Stimulated activated naive CD8-positive, alpha-beta T cell treated with anti-CD3 and anti-CD28 coated beads, Interleukin-15, Interleukin-2, amounts not matched to agents 100 ng/mL and 50 ng/mL, for 24 hours (primary cell): Measurements from ENCODE around the gene KHDRBS2.

Experiments used
- H3K27ac Mint-ChIP-seq: one replicate; pipeline ENCODE4 v1.8.0; 2021; ENCODE audit warnings: mild to moderate bottlenecking, mixed read lengths
- H3K27me3 Mint-ChIP-seq: one replicate; pipeline ENCODE4 v1.8.0; 2021; ENCODE audit warnings: mixed read lengths
- H3K36me3 Mint-ChIP-seq: one replicate; pipeline ENCODE4 v1.8.0; 2021; ENCODE audit warnings: low read depth, mixed read lengths
- H3K4me1 Mint-ChIP-seq: one replicate; pipeline ENCODE4 v1.8.0; 2021; ENCODE audit warnings: low read depth, mixed read lengths
- H3K4me3 Mint-ChIP-seq: one replicate; pipeline ENCODE4 v1.8.0; 2021; ENCODE audit warnings: mild to moderate bottlenecking, mixed read lengths
- H3K9me3 Mint-ChIP-seq: one replicate; pipeline ENCODE4 v1.8.0; 2021; ENCODE audit warnings: mixed read lengths

The KHDRBS2 gene

DNA sequence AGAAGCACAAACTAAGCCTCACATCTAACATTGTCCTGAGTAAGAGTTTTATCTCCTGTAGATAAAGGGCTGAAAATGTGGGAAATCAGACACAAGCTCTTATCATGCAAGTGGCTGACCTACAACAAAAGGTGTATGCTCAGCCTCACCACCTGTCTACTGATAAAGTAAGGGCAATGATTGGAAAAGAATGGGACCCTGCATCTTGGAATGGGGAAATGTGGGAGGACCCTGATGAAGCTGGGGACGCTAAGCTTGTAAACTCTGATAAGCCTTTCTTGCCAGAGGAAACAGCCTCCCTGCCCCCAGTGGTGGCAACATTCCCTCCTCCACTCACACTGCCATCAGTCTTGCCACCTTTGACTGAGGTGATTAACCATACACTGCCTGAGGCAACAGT lies 166.6 kb downstream of the KHDRBS2 start:
- Mint-ChIP-seq H3K27me3 (no peaks in the 10 kb centered on the region), H3K4me1 (no peaks in the 10 kb centered on the region), H3K4me3 (no peak overlapping the region), H3K9me3 (peaks cover 17% of the 10 kb centered on the region), H3K36me3 (no peaks in the 10 kb centered on the region), H3K27ac (no peak overlapping the region)

DNA sequence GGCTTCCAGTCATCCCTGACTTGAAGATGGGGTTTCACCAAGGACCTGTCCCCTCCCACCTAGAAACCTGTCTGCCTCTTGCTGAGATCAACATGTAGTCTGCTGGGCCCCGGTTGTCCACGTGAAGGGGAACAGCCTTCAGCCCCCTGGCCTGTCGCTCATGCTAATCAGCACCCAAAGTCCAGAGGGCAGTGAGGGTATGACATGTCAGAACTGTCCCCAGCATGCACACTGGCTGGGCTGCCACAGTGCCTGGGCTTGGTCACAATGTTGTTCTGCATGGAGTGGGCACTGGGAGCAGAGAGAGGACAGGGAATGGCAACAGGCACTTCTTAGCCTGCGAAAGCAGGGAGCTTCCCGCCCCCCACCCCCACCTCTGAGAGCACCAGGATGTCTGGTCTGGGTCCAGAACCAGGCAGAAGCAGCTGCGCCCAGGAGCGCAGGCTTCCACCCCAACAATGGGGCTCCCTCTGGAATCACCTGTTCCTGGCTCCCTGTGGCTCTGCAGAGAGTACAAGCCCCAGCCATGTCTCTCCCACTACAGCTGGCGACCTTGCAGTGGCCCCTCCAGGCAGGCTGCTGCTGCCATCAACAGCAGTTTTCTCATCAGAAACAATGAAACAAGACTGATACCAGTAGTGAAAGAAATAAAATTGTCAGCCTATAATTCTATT lies 182.7 kb downstream of the KHDRBS2 start:
- no peaks in the 10 kb centered on the region for H3K36me3 Mint-ChIP-seq
- H3K27me3 Mint-ChIP-seq = no peaks in the 10 kb centered on the region
- peaks cover 12% of the 10 kb centered on the region for H3K9me3 Mint-ChIP-seq
- H3K27ac Mint-ChIP-seq = no peak overlapping the region
- no peaks in the 10 kb centered on the region for H3K4me1 Mint-ChIP-seq
- H3K4me3 Mint-ChIP-seq = no peak overlapping the region

DNA sequence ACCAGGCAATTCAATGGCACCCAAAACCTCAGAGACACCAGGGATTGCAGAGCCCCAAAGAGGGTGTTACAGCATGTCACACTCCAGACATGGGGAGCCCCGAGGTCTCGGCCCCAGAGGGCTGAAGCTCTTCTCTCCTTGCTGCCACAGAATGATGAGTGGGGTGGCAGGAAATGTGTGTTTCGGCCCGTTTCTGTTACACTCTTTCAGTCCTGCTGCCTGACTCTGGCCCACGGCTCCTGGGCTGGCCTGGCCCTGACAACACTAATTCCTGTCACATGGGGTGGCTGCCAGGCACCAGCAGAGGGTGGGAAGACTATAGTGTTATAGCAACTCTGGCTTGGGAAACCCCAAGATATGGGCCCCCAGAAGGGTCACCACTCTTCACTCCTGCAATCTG lies 183.6 kb downstream of the KHDRBS2 start:
- H3K9me3 Mint-ChIP-seq = peaks cover 13% of the 10 kb centered on the region
- H3K4me1 Mint-ChIP-seq = no peaks in the 10 kb centered on the region
- H3K27me3 Mint-ChIP-seq = no peaks in the 10 kb centered on the region
- no peaks in the 10 kb centered on the region for H3K36me3 Mint-ChIP-seq
- H3K4me3 Mint-ChIP-seq = no peak overlapping the region
- H3K27ac Mint-ChIP-seq = no peak overlapping the region

DNA sequence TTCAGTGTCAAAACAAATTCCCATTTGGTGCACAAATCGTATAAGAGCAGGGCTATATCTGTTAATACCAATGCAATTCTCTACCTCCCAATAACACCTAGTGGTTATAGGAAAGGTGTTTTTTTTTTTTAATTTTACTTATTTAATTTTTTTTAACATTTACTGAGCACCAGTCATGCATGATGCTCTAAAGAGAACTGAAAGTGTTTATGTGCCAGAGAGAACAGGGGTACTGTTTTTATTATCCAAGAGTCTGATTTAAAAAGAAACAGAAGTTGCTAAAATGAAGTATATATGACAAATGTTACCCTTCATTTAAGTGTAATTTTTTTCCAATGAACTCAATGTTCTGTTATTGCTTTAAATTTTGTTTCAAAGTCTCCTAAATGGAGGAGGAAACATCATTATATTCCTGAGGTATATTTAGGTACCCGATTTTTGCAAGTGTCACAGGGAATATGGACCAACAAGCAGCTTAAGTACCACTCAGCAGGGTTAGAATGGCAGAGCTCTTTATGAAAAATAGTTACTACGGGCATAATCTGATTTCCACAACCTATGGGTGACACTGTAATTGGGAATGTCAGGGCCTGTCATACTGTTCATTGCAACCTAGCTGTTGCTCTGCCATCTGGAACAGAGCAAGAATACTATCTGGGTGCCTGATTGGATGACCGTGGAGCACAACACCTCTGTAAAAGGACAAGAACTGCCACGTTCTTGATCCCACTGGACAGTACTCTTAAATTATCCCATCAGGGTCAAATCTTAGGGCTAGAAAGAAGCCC lies 195.4 kb downstream of the KHDRBS2 start:
- Mint-ChIP-seq H3K36me3 (no peaks in the 10 kb centered on the region), H3K27me3 (no peaks in the 10 kb centered on the region), H3K9me3 (peaks cover 21% of the 10 kb centered on the region), H3K4me3 (no peak overlapping the region), H3K4me1 (peaks cover 3% of the 10 kb centered on the region), H3K27ac (no peak overlapping the region)

DNA sequence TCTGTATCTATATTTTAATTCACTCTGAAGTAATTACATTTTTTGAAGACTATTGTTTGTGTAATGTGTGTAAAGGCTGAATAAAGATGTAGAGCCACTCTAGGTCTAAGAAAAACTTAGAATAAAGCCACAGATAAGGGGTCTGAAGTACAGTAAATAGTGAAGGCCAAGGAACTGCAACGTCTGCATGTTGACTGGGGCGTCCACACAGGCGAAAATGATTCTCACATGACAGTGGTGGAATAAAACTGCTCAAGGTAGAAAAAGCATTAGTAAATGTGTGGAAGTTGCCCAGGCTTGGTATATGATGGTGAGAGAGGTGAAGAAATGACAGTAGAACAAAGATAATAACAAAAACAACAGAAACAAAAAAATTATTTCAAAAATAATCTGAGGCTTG lies 196.2 kb downstream of the KHDRBS2 start:
- H3K27me3 Mint-ChIP-seq = no peaks in the 10 kb centered on the region
- no peaks in the 10 kb centered on the region for H3K36me3 Mint-ChIP-seq
- peaks cover 20% of the 10 kb centered on the region for H3K9me3 Mint-ChIP-seq
- peaks cover 3% of the 10 kb centered on the region for H3K4me1 Mint-ChIP-seq
- H3K4me3 Mint-ChIP-seq = no peak overlapping the region
- H3K27ac Mint-ChIP-seq = no peak overlapping the region

GRCh38 chr6:62086047-62086446 lies 200.0 kb downstream of the KHDRBS2 start:
- H3K4me3 Mint-ChIP-seq = no peak overlapping the region
- H3K36me3 Mint-ChIP-seq = no peaks in the 10 kb centered on the region
- no peaks in the 10 kb centered on the region for H3K4me1 Mint-ChIP-seq
- H3K27ac Mint-ChIP-seq = no peak overlapping the region
- peaks cover 16% of the 10 kb centered on the region for H3K9me3 Mint-ChIP-seq
- no peaks in the 10 kb centered on the region for H3K27me3 Mint-ChIP-seq

- no peaks in the 10 kb centered on the region for H3K36me3 Mint-ChIP-seq
- no peaks in the 10 kb centered on the region for H3K27me3 Mint-ChIP-seq
- H3K4me1 Mint-ChIP-seq = peaks cover 5% of the 10 kb centered on the region
- H3K9me3 Mint-ChIP-seq = peaks cover 17% of the 10 kb centered on the region
- H3K27ac Mint-ChIP-seq = no peak overlapping the region
- no peak overlapping the region for H3K4me3 Mint-ChIP-seq
Measured at GRCh38 chr6:62075869-62076268, 210.2 kb downstream of the KHDRBS2 start.

GRCh38 chr6:62059901-62060300 lies 226.1 kb downstream of the KHDRBS2 start:
- H3K4me1 Mint-ChIP-seq = no peaks in the 10 kb centered on the region
- no peaks in the 10 kb centered on the region for H3K27me3 Mint-ChIP-seq
- H3K27ac Mint-ChIP-seq = no peak overlapping the region
- peaks cover 17% of the 10 kb centered on the region for H3K9me3 Mint-ChIP-seq
- no peaks in the 10 kb centered on the region for H3K36me3 Mint-ChIP-seq
- H3K4me3 Mint-ChIP-seq = no peak overlapping the region

DNA sequence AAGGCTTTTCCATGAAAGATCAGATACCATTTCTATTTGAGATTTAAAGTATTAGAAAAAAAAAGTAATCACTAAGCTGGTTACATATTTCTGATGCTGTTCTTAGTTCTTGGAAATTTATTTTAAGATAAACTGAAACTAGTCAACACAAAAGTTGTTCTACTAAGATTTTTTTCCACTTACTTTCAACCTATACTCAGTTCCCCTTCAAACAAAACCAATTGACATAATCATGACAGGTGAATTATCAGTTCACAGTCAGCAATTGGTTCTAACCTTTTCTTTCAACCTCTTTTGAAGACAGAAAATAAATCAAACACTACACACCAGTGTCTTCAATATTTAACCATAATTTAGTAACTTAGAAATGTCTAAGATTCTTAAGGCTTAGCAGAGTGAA lies 228.7 kb downstream of the KHDRBS2 start:
- Mint-ChIP-seq H3K9me3 (peaks cover 17% of the 10 kb centered on the region), H3K36me3 (no peaks in the 10 kb centered on the region), H3K27ac (no peak overlapping the region), H3K27me3 (no peaks in the 10 kb centered on the region), H3K4me1 (no peaks in the 10 kb centered on the region), H3K4me3 (no peak overlapping the region)

DNA sequence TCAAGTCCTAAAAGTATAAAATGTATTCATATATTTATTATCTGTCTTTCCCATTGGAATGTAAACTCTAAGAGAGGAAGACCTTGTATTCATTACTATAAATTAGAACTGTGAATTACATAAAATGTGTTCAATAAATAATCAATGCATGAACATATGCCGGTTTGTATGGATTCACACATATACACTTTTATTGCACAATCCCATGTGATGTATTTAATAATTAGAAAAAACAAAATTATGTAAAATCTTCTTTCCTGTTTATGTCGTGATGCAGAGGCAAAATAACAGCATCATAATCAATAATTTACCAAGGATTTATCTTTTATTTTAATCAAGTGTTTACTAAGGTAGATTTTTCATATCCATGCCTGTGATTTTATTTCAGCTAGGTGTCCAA lies 240.5 kb downstream of the KHDRBS2 start:
- no peak overlapping the region for H3K4me3 Mint-ChIP-seq
- no peaks in the 10 kb centered on the region for H3K4me1 Mint-ChIP-seq
- H3K27me3 Mint-ChIP-seq = no peaks in the 10 kb centered on the region
- no peak overlapping the region for H3K27ac Mint-ChIP-seq
- no peaks in the 10 kb centered on the region for H3K36me3 Mint-ChIP-seq
- H3K9me3 Mint-ChIP-seq = peaks cover 14% of the 10 kb centered on the region

DNA sequence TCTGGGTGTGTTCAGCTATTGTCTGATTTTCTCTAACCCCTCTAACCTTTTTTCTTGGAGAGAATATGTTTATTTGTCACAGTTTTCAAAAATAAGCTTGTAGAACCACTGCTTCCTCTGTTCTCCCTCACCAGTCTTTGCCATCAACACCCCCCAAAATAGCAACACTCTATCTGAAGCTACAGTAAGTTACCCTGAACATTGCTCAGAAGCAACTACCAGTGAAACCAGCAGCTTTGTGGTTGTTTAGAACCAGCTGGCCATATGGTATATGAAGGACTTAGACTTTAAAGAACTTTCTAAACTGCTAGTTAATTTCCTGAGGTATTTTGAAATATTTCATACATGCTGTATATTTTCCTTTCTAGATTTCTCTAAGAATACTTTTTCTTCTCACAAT lies 242.9 kb downstream of the KHDRBS2 start:
- Mint-ChIP-seq H3K36me3 (no peaks in the 10 kb centered on the region), H3K9me3 (peaks cover 11% of the 10 kb centered on the region), H3K4me1 (no peaks in the 10 kb centered on the region), H3K27me3 (no peaks in the 10 kb centered on the region), H3K27ac (no peak overlapping the region), H3K4me3 (no peak overlapping the region)

GRCh38 chr6:62042429-62042828 lies 243.6 kb downstream of the KHDRBS2 start:
- Mint-ChIP-seq H3K9me3 (peaks cover 11% of the 10 kb centered on the region), H3K4me3 (no peak overlapping the region), H3K27ac (no peak overlapping the region), H3K36me3 (no peaks in the 10 kb centered on the region), H3K27me3 (no peaks in the 10 kb centered on the region), H3K4me1 (no peaks in the 10 kb centered on the region)

DNA sequence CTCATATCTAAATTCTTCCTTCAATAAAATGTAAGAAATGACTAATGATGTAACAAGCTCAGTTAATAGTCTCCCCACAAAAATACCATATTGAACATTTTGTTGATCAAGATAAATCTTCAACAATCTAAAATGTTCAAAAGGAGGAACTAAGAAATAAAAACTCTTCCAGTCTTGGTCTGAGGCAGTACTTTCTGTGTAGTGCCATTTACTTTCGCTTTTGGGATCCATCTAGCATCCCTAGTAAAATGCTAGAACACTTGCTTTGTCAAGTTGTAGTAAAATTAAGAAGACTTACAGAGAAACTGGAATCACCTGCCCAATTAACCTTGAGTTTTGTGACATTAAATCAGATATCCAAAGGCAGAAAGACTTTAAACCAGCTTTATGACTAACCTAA lies 246.4 kb downstream of the KHDRBS2 start:
- Mint-ChIP-seq H3K36me3 (no peaks in the 10 kb centered on the region), H3K4me1 (no peaks in the 10 kb centered on the region), H3K4me3 (no peak overlapping the region), H3K9me3 (peaks cover 16% of the 10 kb centered on the region), H3K27ac (no peak overlapping the region), H3K27me3 (no peaks in the 10 kb centered on the region)

DNA sequence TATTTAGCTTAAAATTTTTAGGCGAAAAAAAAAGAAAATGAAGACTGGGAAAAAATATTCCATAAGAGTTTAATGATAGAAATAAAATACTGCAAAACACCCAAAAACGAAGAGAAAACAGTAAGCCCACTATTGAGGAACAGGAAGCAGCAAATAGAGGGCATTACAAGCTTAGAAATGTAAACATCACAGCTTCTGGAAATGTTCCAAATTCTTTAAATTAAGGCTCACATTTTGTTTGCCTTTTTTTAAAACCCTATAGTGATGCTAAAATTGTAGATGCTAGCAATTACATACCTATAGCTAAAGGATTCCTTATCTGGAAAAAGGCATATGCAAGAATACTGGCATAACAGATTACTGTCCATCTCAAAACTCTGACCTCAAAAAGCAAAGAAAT lies 248.6 kb downstream of the KHDRBS2 start:
- no peaks in the 10 kb centered on the region for H3K4me1 Mint-ChIP-seq
- no peak overlapping the region for H3K27ac Mint-ChIP-seq
- H3K4me3 Mint-ChIP-seq = no peak overlapping the region
- H3K36me3 Mint-ChIP-seq = no peaks in the 10 kb centered on the region
- H3K9me3 Mint-ChIP-seq = peaks cover 16% of the 10 kb centered on the region
- H3K27me3 Mint-ChIP-seq = no peaks in the 10 kb centered on the region

DNA sequence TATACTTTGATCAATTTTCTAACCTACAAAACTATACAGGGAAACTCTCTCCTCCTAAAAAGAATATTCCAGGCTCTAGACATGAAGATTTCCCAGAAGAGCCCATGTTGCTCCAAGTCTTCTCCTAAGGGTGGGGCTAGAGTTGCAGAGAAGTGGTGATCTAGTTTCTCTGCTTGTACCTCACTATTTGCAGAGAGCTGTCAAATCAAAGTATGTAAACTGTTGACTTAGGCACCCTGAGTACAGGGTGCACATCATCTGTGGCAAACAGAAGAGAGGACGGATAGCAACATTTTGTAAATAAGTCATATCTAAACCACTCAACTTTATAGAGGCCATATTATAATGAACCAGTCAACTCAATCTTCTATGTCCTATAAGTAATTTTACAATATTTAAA lies 250.1 kb downstream of the KHDRBS2 start:
- Mint-ChIP-seq H3K4me1 (no peaks in the 10 kb centered on the region), H3K27me3 (no peaks in the 10 kb centered on the region), H3K27ac (no peak overlapping the region), H3K9me3 (peaks cover 17% of the 10 kb centered on the region), H3K36me3 (no peaks in the 10 kb centered on the region), H3K4me3 (no peak overlapping the region)

DNA sequence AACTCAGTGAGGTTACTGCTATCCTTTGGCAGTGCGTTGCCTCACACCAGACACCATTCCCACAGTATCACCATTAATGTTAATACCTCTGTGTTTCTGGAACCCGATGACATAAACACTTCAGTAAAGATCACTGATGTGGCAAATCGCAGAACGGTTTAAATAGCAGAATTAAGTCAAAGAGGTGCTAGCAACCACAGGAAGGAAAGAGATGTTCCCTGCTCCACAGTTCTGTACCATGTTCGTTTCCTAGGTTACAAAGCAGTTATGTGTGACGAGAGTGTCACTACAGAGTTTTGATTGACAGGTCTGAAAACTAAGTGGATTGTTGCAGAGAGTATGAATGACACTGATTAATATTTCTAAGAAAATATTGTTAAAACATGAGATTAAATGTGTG lies 272.3 kb downstream of the KHDRBS2 start:
- Mint-ChIP-seq H3K27me3 (no peaks in the 10 kb centered on the region), H3K4me1 (no peaks in the 10 kb centered on the region), H3K27ac (no peak overlapping the region), H3K9me3 (peaks cover 5% of the 10 kb centered on the region), H3K36me3 (no peaks in the 10 kb centered on the region), H3K4me3 (no peak overlapping the region)
